Stimulated activated effector memory CD8-positive, alpha-beta T cell treated with anti-CD3 and anti-CD28 coated beads, Interleukin-12 subunit alpha, Interleukin-12 subunit beta, amount 100 ng/mL, for 72 hours (primary cell): ENCODE data around the gene MAN2B1.
"Not testable (repeated sequence)": the region's sequence is repeated elsewhere in the genome, so short reads cannot be mapped to it uniquely, and the experiment has no call there.

Experiments
- ATAC-seq: fragments of 150-1000 bp; cut with Tn5 transposase; 2 replicates; pipeline ENCODE4 v1.10.0; 2021
- DNase-seq, 2 donors: peaks; one replicate each; pipeline ENCODE4 v3.0.0; 2021 to 2022; ENCODE audit warnings: low spot score in 2 of 2
- H3K27ac Mint-ChIP-seq: one replicate; pipeline ENCODE4 v1.8.0; 2022; ENCODE audit warnings: mild to moderate bottlenecking, mixed read lengths
- H3K36me3 Mint-ChIP-seq: one replicate; pipeline ENCODE4 v1.8.0; 2022; ENCODE audit warnings: mild to moderate bottlenecking, mixed read lengths
- H3K4me1 Mint-ChIP-seq: one replicate; pipeline ENCODE4 v1.8.0; 2022; ENCODE audit warnings: mixed read lengths
- H3K4me3 Mint-ChIP-seq: one replicate; pipeline ENCODE4 v1.8.0; 2022; ENCODE audit warnings: mild to moderate bottlenecking, mixed read lengths
- H3K9me3 Mint-ChIP-seq: one replicate; pipeline ENCODE4 v1.8.0; 2022; ENCODE audit warnings: mixed read lengths

Gene MAN2B1

DNA sequence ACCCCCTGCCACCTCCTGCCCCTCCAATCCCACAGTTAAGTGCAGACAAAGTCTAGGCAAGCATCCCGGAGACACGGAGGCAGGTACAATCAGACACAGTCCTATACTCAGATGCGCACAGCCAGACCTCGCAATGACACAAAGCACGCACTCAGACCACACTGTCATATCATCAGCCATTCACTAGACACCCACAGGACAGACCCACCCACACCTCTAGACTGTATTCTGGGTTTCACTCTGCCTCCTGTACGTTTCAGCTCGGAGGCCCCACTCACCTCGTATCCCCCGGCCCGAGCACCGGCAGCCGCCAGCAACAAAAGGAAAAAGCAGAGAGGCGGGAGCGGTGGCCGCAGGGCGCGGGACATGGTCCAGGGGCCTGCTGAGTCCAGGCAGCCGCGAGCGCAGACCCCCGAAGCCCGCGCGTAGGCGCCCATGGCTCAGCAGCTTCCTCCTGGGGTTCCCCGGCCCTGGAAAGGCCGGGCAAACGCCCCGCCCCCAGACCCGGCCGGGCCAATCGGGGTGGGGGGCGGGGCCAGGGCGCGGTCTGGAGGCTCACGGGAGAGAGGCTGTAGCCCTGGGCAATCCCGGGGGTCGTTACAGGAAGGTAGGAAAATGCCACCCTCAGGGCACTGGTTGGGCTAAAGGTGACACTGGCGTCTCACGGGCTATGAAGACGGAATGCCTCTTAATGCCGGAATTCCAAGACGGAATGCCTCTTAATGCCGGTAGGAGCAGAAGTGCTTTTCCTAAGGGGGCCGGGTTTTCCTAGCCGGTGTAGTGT lies at the start of gene MAN2B1, which contains the start of gene WDR83:
Gene MAN2B1 (minus strand): TSS at position 478 of the 784 bp plus-strand sequence. CDS start 41 bp downstream, at position 437.
Gene WDR83 (plus strand): TSS at position 543 of the 784 bp plus-strand sequence. CDS start 2,984 bp downstream, outside the sequence.
- peaks cover 66% of the 10 kb centered on the region for H3K4me1 Mint-ChIP-seq
- peak; percentile 89 for ATAC-seq
- peak; percentile 76 to 90 for DNase-seq

DNA sequence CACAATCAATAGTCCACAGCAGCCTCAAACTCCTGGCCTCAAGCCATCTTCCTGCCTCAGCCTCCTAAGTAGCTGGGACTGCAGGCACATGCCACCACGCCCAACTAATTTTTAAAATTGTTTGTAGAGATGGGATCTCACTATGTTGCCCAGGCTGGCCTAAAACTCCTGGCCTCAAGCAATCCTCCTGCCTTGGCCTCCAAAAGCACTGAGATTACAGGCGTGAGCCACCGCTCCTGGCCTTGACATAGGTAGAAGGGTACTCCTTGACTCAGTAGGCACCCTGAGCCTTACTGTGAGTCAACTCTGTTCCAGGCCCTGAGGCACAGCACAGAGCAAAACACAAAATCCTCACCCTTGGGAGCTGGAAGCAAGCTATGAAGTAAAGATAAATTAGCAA lies 49.4 kb upstream of the MAN2B1 start:
- ATAC-seq: no peak
- H3K4me1 Mint-ChIP-seq: peaks cover 16% of the 10 kb centered on the region
- no peak overlapping the region for H3K27ac Mint-ChIP-seq

More for the DNA sequence above, at the start of gene MAN2B1, which contains the start of gene WDR83:
- Mint-ChIP-seq H3K27ac (peak within 1 kb of the TSS; percentile 95), H3K9me3 (no peaks in the 10 kb centered on the region), H3K36me3 (peaks cover 86% of the 10 kb centered on the region), H3K4me3 (peak within 1 kb of the TSS; percentile 97)

DNA sequence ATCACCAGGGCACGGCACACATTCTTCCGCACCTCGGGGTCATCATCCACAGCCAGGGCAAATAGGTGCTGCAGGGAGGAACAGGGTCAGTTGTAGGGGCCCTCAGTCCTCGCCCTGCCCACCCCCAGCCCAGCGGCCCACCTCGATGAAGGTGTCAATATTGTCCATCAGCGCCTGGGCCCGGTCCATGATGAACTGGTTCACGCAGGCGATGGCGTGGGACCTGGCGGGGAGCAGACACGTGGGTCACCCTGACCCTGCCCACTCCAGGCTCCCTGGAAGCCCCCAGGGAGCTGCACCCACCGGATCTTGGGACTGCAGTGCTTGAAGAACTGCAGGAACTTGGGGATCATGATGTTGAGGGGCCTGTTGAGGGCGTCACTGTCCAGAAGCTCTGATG lies 48.6 kb upstream of the MAN2B1 start:
- peak; percentile 8 for ATAC-seq
- Mint-ChIP-seq H3K9me3 (no peaks in the 10 kb centered on the region), H3K36me3 (peaks cover 97% of the 10 kb centered on the region), H3K4me1 (peaks cover 10% of the 10 kb centered on the region), H3K27ac (no peak overlapping the region), H3K4me3 (no peak overlapping the region)
- DNase-seq: no peak

More for the DNA sequence above, 49.4 kb upstream of the MAN2B1 start:
- no peak for DNase-seq
- peaks cover 97% of the 10 kb centered on the region for H3K36me3 Mint-ChIP-seq
- no peak overlapping the region for H3K4me3 Mint-ChIP-seq
- no peaks in the 10 kb centered on the region for H3K9me3 Mint-ChIP-seq

DNA sequence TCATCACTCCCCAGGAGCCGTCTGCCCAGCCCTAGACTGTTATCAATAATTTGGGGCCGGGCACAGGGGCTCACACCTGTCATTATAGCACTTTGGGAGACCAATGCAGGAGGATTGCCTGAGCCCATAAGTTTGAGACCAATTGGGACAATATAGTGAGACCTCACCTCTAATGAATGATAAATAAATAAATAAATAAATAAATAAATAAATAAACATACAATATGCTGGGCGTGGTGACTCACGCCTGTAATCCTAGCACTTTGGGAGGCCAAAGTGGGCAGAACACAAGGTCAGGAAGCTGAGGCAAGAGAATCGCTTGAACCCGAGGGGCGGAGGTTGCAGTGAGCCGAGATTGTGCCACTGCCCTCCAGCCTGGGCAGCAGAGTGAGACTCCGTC lies 46.8 kb upstream of the MAN2B1 start:
- not testable (repeated sequence) for H3K4me3 Mint-ChIP-seq, H3K27ac Mint-ChIP-seq, H3K4me1 Mint-ChIP-seq, H3K9me3 Mint-ChIP-seq, DNase-seq, ATAC-seq
- H3K36me3 Mint-ChIP-seq: peaks cover 100% of the 10 kb centered on the region

DNA sequence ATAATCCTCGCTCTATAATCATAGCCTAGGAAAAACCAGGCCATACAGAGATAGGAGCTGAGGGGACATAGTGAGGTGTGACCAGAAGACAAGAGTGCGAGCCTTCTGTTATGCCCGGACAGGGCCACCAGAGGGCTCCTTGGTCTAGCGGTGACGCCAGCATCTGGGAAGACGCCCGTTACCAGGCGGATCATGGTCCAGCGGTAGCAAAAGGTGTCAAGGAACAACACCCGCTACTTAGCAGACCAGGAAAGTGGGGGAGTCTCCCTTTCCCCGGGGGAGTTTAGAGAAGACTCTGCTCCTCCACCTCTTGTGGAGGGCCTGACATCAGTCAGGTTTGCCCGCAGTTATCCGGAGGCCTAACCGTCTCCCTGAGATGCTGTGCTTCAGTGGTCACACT lies 45.5 kb upstream of the MAN2B1 start:
- H3K4me3 Mint-ChIP-seq, H3K4me1 Mint-ChIP-seq, DNase-seq, H3K27ac Mint-ChIP-seq, H3K9me3 Mint-ChIP-seq, ATAC-seq: not testable (repeated sequence)
- peaks cover 100% of the 10 kb centered on the region for H3K36me3 Mint-ChIP-seq

DNA sequence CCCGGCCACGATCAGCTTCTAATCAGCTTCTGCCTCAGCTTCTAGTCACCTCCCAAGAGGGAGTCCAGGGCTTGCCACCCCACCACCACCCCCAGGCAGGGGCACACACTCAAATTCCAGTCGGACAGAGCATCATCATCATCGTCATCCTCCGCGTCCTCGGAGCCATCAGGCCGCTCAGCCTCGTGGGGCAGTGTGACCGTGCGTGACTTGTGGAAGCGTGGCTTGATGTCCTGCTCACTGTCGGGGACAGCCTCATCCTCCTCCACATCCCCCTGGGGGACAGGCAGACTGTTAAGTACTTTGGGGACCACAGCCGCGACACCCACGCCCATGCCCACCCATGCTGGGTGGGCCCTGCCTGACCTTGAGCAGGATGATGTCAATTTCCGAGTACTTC lies 44.6 kb upstream of the MAN2B1 start:
- no peak overlapping the region for H3K27ac Mint-ChIP-seq
- H3K4me3 Mint-ChIP-seq: no peak overlapping the region
- no peaks in the 10 kb centered on the region for H3K4me1 Mint-ChIP-seq
- H3K9me3 Mint-ChIP-seq: no peaks in the 10 kb centered on the region
- H3K36me3 Mint-ChIP-seq: peaks cover 100% of the 10 kb centered on the region
- no peak for ATAC-seq
- DNase-seq: no peak

DNA sequence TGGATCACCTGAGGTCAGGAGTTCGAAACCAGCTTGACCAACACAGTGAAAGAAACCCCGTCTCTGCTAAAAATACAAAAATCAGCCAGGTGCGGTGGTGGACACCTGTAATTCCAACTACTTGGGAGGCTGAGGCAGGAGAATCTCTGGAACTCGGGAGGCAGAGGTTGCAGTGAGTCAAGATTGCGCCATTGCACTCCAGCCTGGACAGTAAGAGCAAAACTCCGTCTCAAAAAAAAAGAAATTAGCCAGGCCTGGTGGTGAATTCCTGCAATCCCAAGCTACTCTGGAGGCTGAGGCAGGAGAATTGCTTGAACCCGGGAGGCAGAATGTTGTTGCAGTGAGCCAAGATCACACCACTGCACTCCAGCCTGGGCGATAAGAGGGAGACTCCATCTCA lies 42.1 kb upstream of the MAN2B1 start:
- ATAC-seq: no peak
- Mint-ChIP-seq H3K4me3 (no peak overlapping the region), H3K4me1 (no peaks in the 10 kb centered on the region), H3K9me3 (no peaks in the 10 kb centered on the region), H3K36me3 (peaks cover 100% of the 10 kb centered on the region), H3K27ac (no peak overlapping the region)
- DNase-seq: no peak

DNA sequence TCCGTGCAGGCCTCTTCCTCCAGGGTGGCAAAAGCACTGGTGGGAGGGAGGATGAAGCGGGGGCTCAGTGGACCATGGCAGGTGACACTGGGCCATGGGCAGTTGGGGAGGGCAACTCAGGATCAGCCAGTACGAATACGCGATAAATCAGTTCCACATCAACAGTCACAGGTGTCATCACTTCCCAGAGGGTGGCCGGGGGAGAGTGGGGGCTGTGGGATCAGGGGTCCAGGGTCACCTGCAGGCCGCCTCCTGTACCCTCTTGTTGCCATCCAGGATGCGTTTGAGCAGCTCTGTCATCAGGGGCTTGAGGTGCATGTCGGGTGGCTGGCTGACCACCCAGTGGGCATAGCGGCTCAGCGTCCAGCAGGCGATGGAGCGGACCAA lies 39.8 kb upstream of the MAN2B1 start:
- ATAC-seq (no peak), DNase-seq (no peak)
- no peak overlapping the region for H3K4me3 Mint-ChIP-seq
- no peaks in the 10 kb centered on the region for H3K4me1 Mint-ChIP-seq
- peaks cover 100% of the 10 kb centered on the region for H3K36me3 Mint-ChIP-seq
- H3K9me3 Mint-ChIP-seq: no peaks in the 10 kb centered on the region
- no peak overlapping the region for H3K27ac Mint-ChIP-seq

DNA sequence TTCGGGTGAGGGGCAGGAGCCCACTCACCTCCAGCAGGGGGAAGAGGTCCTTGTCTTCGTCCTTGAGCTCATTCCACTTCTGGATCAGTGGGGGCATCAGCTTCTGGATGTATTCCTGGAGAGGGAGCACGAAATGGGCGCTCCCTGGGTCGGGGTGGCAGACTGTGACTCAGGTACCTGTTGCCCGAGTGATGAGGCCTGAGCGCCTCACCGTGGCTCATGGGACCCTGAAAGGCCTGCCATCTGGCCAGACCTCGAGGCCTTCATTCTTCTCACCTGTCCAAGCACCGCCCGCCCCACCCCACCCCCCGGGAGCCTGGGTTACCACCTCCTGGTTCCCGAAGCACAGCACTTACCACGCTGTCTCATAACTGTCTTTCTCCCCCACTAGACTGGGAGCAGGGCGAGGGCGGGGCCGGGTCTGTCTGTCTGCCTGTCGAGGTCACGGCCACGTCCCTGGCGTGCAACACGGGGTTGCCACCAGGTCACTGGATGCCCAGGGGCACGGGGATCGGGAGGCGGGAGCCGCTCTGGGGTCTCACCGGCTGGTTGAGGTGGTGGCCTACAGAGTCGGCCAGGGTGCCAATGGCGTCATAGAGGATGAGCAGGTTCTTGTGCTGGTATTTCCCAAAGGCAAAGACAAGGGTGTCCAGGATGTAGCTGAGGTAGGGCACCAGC lies 39.3 kb upstream of the MAN2B1 start:
- Mint-ChIP-seq H3K4me1 (no peaks in the 10 kb centered on the region), H3K27ac (no peak overlapping the region), H3K36me3 (peaks cover 100% of the 10 kb centered on the region), H3K4me3 (no peak overlapping the region), H3K9me3 (no peaks in the 10 kb centered on the region)
- no peak for DNase-seq
- ATAC-seq: no peak

DNA sequence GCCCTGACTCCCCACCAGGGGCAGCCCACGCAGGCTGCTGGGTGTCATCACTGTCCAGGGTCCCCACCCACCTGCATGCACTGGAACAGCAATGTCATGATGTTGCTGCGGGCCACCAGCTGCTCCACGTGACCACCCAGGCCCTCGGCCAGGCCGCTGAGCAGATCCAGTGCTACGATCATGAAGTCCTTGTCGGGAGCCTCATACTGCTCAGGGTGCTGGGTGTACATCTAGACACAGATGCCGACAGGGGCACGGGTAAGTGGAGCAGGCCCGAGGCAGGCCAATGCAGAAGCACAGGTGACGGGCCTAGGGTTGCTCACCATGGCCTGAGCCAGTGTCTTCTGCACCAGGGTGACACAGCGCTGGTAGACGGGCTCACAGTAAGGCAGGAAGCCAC lies 38.6 kb upstream of the MAN2B1 start:
- H3K9me3 Mint-ChIP-seq: no peaks in the 10 kb centered on the region
- H3K4me3 Mint-ChIP-seq: no peak overlapping the region
- no peaks in the 10 kb centered on the region for H3K4me1 Mint-ChIP-seq
- H3K27ac Mint-ChIP-seq: no peak overlapping the region
- peaks cover 100% of the 10 kb centered on the region for H3K36me3 Mint-ChIP-seq
- DNase-seq (no peak), ATAC-seq (no peak)

DNA sequence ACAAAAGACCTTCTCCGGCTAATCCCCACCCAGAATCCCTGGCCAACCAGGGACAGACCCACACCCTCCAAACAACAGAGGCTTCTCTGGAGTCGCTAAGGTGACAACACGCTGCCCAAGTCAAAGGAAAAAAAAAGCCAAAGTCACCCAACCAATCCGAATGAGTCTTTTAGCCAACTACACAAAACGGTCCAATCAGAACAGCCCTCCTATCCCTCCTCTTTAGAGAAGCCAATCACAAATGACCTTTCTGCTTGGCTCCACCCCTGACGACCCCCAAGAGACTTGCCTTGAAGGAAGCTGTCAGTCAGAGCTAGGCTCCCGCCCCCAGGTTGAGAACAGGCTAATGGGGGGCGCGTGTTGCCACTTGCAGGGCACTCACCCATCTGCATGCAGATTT lies 36.5 kb upstream of the MAN2B1 start:
- Mint-ChIP-seq H3K36me3 (peaks cover 97% of the 10 kb centered on the region), H3K4me1 (peaks cover 4% of the 10 kb centered on the region), H3K27ac (no peak overlapping the region), H3K9me3 (no peaks in the 10 kb centered on the region), H3K4me3 (no peak overlapping the region)
- ATAC-seq (peak; percentile 43), DNase-seq (no peak)

DNA sequence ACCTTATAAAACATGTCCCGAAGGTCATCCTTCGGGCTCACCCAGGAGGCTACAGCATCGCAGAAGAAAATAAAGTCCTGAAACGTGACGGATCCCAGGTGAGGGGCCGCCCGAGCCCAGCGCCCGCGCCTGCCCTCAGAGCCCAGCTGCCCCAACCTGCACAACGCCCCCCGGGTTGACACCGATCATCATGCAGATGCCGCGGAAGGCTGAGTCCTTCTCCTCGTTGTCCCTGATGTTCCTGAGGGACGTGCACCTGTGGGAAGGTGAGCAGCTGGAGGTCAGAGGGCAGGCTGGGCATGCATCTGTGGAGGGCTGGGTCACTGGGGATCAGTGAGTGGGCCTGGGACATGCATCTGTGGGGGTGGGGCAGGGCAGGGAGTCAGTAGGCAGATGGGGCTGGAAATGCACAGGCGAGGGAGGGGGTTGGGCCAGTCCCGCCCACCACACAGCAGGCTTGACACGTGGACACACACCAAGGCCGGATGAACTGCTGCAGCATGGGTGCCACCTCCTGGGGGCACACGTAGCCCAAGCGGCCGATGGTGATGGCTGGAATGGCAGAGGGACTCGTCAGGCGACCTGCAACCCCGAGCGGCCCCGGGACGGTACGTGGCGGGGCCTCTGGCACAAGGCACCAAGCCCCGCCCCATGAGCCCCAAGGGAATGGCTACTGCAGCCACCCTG lies 35.2 kb upstream of the MAN2B1 start:
- Mint-ChIP-seq H3K4me1 (peaks cover 8% of the 10 kb centered on the region), H3K36me3 (peaks cover 89% of the 10 kb centered on the region), H3K4me3 (no peak overlapping the region), H3K9me3 (no peaks in the 10 kb centered on the region), H3K27ac (no peak overlapping the region)
- ATAC-seq (no peak), DNase-seq (no peak)

DNA sequence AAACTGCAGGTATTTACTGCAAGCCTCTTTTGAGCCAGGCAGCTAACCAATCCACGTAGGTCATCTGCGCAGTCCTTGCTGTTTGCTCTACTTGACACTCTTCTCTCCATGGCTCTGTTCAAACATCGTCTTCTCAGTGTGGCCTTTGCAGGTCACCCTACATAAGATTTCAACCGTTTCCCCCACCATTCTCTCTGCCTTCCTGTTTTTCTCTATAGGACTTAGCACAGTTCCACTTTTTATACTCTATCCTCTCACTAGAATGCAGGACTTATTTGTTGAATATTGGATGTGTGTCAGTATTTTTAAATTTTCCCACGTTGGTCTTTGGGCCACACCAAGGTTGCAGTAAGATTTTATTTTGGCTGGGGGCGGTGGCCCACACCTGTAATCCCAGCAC lies 31.6 kb upstream of the MAN2B1 start:
- peaks cover 12% of the 10 kb centered on the region for H3K4me1 Mint-ChIP-seq
- H3K27ac Mint-ChIP-seq: no peak overlapping the region
- H3K9me3 Mint-ChIP-seq: no peaks in the 10 kb centered on the region
- H3K4me3 Mint-ChIP-seq: peak overlapping the region; percentile 9
- H3K36me3 Mint-ChIP-seq: peaks cover 59% of the 10 kb centered on the region
- ATAC-seq (no peak), DNase-seq (no peak)

DNA sequence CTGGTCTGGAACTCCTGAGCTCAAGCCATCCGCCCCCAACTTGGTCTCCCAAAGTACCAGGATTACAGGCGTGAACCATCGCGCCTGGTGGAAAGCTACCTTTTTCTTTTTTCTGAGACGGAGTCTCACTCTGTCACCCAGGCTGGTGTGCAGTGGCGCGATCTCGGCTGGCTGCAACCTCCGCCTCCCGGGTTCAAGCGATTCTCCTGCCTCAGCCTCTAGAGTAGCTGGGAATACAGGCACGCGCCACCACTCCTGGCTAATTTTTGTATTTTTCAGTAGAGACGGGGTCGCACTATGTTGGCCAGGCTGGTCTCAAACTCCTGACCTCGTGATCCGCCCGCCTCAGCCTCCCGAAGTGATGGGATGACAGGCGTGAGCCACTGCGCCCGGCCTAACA lies 30.9 kb upstream of the MAN2B1 start:
- not testable (repeated sequence) for H3K9me3 Mint-ChIP-seq, H3K27ac Mint-ChIP-seq, ATAC-seq, DNase-seq
- Mint-ChIP-seq H3K36me3 (peaks cover 53% of the 10 kb centered on the region), H3K4me3 (peak overlapping the region; percentile 78), H3K4me1 (peaks cover 12% of the 10 kb centered on the region)
